ENCODE data around the gene GRAMD4. TPM values are rescaled to one million over a fixed set of nuclear protein-coding genes. Genes with fewer than 3 reads are reported as not detected.

The GRAMD4 gene, protein sequence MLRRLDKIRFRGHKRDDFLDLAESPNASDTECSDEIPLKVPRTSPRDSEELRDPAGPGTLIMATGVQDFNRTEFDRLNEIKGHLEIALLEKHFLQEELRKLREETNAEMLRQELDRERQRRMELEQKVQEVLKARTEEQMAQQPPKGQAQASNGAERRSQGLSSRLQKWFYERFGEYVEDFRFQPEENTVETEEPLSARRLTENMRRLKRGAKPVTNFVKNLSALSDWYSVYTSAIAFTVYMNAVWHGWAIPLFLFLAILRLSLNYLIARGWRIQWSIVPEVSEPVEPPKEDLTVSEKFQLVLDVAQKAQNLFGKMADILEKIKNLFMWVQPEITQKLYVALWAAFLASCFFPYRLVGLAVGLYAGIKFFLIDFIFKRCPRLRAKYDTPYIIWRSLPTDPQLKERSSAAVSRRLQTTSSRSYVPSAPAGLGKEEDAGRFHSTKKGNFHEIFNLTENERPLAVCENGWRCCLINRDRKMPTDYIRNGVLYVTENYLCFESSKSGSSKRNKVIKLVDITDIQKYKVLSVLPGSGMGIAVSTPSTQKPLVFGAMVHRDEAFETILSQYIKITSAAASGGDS
- total RNA-seq (2014; rRNA removed; shearing (Covaris generic)): 5.0 and 10.5 TPM in 2 replicates

DNA sequence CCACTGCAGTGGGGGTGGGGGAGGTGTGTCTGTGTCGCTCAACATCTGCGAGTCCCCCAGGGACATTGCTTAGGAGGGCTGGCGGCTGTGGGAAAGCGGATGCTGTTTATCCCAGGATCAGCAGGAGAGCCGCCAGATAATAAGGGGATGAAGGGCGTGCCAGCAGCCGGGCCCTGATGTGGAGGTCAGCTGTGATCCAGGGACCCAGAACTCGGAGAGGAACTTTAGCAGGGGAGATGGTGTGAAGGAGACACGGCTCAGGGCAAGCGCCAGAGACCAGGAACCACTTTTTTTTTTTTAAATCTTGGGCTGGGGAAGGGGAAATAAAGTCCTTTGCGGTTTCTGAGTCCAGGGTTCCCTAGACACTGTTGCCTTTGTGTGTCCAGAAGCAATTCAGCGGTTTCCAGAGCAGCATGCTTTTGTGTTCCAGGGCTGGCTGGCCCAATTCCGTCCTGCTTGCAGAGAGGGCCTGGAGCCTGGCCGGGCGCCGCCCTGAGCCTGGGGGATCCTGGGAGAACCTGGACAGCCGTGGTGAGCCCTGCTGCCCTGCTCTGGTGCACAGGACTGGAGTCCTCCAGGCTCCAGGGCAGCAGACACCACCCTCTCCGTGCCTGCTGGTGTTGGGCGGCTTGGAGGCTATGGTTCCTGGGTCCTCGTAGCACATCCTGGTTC is at the start of gene GRAMD4:
Gene GRAMD4 (plus strand): TSS at position 557 of the 672 bp plus-strand sequence. CDS start 6,414 bp downstream, outside the sequence.
- peak; percentile 34 for DNase-seq (ENCODE audit: low read depth)

DNA sequence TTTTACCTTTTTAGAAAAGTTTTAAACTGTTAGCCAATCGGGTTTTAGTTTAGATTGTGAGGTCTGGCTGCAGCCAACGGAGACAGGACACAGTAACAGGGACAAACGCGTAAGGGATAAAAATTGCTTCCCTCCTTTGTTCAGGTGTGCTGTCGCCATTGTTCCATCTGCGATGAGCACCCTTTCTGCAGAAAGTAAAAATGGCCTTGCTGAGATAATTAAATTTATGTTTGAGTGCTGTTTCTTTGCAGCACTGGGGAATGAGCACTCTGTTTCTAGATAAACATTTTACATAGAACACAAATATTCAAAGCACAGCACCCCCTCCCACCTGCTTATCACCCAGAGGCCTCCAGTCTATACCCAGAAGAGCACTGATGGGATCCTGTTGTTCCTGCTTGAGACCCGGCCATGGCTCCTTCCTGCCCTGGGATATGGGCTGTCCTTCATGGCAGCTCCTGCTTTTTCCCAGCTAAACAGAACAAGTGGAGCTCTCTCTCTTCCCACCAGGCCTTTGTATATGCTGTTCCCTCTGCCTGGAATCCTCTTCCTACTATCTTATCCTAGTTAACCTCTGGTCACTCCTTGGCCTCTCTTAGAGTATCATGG is 48.4 kb upstream of the GRAMD4 start:
- no peak for DNase-seq (ENCODE audit: low read depth)

DNA sequence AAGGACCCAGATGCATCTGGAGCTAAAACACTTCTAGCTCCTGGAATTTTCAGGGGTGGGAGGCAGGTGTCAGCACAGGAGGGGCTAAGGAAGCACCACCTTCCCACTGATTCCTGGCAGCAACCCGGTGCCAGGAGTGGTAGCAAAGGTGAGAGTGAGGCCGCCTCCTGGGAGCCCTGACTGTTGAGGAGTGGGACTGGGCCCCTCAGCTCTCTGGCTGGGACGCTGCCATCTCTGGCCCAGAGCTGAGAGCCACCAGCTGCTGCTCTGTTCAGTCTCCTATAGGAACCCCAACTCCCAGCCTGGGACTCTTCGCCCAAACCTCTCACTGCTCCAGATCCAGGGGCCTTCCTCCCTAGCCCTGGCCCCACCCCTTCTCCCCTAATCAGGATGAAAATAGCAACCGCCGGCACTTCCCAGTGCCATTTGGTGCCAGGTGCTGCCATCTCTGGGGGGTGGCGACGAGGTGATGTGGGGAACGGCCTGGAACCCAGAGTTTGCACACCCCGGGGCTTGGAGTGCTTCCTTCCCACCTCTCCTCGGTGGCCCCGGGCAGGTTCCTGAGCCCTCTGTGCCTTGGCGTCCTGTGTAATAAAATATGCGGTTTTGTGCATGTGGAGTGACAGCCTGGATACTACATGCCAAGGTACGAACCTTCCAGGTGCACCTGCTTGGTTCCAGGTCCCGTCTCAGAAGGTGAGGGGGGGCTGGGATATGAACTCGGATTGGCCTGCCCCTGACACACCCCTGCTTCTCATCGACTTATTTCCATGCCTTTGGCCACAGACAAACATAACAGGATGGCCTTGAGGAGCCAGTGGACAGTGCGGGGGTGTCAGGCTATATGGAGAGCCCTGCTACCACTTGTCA is 47.0 kb upstream of the GRAMD4 start:
- no peak for DNase-seq (ENCODE audit: low read depth)

DNA sequence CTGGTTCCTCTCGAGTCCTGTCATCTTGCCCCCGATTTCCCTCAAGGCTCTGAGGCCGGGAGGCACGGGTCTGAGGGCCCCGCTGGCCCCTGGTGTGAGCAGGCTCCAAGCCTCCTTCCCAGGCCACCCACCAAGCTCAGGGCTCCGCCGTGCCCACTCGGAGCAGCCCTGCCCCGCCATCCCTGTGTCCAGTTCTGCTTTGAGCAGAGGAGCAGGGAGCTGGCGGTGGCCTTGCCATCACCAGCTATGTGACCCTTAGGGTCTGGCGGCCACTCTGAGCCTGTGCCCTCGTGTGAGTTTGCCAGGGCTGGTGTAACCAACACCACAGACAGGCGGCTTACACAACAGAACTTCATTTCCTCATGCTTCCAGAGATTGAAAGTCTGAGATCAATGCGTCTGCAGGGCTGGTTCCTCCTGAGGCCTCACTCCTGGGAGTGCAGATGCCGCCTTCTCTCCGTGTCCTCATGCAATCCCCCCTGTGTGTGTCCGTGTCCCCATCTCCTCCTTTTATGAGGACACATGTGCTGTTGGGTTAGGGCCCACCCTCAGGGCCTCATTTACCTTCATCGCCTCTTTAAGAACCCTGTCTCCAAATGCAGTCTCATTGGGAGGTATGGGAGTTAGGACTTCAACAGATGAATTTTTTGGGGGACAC is 46.3 kb upstream of the GRAMD4 start:
- no peak for DNase-seq (ENCODE audit: low read depth)

DNA sequence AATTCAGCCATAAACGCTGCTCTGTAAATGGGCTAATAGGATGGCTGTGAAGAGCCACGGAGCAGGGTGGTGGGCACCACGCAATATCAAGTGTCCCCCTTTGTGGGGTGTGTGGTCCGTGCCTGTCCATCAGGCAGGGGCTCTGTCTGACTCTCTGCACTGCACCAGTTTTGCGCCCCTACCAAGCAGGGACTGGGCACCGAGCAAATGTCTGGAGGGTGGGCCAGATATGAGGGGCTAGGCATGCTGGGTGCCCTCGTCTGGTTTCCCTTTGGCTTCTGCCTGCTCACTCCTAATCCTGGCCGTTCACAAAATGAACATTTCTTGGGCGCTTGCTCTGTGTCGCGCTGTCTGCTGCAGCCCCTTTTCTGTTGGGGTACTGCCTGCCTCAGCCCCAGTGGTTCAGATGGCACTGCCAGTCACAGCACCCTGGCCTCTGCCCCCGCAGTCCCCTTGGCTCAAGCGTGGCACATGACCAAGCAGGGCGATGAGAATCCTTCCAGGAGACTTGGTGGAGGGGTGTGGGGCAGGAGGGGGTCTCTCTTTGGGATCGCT is 45.7 kb upstream of the GRAMD4 start:
- no peak for DNase-seq (ENCODE audit: low read depth)

DNA sequence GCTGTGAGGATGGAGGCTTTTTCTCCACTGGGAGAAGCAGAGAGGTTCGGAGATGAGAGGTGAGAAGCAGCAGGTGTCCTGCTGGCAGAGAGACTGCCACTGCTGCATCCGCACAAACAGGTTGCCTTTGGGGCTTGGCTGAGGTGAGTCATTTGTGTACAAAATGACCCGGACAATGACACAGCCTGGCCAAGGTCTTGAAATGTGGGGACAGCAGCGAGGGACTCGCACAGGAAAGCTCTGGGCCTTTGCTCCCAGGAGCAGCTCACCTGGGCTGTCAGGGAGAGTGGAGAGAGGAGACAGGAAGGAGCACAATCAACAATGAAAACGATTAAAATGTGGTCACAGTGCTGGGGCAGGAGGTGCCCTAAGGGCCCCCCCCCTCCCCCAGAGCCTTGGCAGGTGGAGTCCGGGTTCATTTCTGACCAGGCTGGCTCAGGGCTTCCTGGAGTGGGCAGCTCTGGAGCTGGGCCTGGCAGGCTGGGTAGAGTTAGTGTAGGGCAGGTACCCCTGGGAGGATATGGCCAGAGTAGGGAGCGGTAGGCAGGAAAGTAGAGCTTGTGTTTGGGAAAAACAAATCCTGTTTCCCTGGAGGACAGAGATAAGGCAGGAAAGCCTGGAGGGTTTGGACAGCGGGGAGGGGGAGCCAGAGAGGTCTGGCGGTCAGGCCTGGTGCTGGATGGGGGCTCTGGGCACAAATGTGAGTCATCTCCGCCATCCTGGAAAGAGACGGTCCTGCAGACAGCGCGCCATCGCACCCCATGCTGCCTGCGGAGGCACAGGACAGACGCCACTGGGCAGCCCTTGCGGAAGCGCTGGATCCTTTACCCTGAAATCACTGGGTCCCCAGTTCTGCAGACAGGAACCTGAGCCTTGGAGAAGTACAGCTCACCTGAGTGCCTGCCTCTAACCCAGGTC is 44.9 kb upstream of the GRAMD4 start:
- no peak for DNase-seq (ENCODE audit: low read depth)

DNA sequence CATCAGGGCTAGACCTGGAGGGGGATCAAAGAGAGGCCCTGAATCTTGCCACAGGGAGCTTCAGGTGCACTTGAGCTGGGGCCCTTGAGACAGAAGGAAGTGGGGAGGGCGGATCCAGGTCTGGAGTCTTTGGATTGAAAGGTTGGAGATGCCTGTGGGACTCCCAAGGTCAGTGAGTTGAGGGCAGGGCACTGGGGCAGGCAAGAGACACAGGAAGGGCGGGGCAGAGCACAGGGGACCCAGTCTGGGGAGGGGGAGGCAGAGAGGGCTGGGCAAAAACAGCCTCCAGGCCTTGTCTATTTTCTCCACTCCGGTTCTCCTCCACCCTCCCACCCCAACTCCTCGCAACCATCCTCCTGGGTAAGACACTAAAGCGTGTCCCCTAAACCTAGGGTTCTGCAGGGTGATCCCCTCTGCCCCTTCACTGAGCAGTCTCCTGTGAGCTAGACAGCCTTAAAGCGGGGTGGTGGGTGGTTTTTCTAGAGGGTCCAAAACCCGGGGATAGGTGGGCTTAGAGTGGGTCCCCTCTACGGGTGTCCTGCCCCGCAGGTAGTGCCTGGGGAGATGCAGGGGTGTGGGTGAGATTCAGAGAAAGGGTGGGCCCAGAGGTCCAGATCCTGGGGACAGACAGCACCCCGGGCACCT is 44.2 kb upstream of the GRAMD4 start:
- DNase-seq (ENCODE audit: low read depth): no peak

DNA sequence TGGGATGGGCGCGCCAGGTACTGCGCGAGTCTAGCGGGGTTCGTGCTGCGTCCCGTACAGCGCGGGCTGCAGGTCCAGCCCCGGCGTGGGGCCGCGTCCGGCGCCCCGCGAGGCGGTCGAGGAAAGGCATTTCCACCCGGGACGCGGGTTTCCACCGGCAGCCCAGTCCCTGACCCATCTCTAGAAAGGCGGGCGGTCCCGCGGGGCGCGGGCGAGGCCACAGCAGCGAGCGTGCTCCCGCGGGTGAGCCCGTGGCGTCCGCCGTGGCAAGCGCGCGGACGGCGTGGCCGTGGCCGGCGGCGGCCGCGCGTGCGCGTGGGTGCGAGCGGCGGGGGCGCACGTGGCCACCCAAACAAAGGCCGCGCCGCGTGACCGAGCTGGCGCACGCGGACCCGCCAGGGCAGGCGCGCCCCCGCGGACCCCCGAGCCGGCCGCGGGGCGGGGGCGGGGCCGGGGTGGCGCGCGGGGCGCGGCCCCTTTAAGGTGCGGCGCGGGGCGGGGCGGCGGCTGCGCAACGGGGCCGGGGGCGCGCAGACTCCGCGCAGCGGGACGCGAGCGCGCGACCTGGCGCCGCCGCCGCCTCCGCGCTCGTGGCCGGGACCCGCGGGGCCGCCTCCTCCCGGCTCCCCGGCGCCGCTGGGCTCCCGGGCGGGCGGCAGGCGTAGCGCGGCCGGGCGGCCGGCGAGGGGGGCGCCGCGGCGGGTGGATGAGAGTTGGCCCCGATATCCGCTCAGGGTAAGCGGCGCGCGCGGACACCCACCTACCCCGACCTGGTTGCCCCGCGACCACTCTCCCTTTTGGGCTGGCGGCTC is 43.4 kb upstream of the GRAMD4 start:
- DNase-seq (ENCODE audit: low read depth): peak; percentile 56

DNA sequence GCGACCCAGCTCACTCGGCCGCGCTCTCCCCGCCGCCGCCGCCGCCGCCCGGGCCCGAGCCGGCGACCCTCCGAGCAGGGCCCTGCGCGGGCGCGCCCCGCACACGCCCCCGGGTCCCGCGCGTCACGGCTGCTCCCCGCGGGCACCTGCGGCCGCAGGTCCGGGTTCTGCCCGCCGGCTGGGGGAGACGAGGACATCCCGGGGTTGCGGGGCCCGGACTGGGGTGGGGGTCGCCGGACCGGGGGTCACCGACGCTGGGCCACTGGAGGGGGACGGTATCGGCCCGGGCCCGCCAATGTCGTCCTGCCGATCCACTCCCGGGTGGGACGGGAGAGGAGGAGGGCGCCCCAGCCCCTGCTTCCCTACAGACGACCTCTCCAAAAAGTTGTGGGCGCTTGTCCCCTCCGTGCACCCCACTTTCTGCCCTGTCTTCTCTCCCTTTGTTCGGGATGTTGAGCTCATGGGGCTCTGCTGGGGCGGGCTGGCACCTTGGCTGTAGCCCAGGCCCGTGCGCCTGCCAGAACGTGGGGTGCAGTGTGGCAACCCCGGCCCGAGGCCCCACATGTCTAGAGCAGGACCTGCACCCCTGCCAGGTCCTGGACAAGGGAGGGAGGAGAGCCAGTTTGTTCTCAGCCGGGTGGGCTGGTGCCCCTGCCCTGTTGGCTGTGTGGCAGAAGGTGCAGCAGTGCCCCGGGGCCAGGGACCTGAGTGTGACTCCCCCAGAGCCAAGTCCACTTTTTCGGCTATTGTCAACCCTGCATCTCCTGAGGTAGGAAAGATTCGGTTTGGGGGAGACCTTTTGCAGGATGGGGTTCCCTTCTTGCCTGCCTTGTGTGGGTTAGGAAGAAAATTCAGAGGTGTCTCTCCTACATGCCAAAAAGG is 42.6 kb upstream of the GRAMD4 start:
- no peak for DNase-seq (ENCODE audit: low read depth)

DNA sequence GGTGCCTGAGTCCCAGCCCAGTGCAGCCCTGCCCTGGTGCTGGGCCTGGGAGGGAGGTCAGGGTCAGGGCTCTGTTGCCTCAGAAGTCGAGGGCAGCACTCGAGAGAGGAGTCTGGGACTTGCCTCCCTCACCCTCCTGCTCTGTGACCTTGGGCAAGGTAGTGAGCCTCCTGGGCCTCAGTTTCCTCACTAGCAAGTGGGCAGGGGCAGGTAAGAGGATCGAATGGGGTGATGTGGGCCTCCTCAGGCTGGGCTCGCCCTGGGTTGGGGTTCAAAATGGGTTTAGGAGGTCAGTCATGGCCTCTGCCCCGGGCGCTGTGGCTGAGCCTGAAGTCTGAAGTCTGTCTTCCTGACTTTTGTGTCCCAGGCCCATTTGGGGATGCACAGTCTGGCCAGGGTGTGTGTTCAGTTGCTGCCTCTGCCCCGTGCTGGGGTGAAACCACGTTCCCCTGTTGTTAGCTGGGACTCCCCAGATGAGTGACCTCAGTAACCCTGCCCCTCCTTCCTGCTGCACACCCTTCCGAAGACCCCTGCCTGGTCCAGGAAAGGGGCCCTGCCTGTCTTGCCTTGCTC is 41.8 kb upstream of the GRAMD4 start:
- no peak for DNase-seq (ENCODE audit: low read depth)

DNA sequence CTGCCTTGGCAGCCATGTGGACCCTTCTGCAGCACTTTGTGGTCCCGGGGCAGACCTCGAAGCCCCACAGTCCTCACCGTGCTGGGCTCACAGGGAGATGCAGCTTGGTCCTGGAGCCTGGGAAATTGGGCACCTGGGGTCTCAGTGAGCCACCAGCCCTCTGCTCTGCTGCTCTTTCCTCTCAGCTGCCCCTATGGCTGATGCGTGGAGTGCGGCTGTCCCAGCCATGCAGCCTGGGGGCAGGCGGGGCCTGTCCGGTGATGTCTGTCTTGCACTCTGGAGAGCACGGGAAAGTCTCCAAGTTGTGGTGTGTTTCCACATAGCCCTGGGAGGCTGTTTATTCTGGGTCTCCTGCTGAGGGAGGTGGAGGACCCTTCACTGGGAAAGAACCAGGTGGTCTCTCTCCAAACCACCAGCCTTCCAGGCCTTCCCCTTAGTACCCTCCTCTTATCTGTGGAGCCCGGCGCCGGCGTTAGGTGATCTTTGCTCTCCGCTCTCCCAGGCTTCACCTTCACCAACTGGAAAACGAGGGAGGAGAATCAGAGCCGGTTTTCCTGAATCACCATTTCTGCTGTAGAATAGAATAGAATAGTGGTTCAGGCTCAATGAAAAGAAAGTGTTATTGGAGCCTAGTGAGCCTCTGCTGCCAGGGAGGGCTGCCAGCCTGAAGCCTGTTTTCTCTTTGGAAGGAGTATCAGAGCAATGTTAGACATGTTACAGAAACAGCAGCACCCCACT is 41.2 kb upstream of the GRAMD4 start:
- DNase-seq (ENCODE audit: low read depth): no peak

DNA sequence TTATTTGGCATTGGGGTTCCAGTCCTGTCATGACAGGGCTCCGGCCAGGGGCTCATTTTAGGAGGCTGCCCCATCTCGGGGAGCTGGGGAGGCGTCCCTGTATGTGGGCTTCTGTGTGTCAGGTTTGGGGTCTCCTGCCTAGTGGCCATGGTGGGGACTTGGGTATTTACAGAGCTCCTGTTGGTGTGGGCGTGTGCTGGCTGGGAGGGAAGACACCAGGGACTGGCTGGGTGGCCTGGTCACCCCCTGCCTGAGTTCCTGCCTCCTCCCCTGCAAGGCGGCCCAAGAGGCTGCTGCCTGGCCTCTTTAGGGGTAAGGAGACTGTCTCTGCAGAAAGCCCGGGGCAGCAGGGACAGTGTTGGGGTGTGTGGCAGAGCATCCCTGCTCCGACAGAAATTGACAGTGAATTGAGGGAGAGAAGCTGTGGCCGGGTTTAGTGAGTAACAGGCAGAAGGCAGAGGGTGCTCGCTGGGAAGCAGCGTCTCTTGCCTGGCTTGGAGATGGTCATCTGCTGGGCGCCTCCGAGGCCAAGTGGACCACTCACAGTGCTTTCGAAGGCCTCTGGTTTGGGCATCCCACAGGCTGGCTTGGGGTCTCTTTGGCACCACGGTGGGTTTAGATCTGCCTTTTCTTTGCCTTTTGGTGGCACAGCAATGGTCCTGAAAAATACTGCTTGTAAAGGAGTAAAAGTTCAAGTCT is 40.3 kb upstream of the GRAMD4 start:
- no peak for DNase-seq (ENCODE audit: low read depth)

DNA sequence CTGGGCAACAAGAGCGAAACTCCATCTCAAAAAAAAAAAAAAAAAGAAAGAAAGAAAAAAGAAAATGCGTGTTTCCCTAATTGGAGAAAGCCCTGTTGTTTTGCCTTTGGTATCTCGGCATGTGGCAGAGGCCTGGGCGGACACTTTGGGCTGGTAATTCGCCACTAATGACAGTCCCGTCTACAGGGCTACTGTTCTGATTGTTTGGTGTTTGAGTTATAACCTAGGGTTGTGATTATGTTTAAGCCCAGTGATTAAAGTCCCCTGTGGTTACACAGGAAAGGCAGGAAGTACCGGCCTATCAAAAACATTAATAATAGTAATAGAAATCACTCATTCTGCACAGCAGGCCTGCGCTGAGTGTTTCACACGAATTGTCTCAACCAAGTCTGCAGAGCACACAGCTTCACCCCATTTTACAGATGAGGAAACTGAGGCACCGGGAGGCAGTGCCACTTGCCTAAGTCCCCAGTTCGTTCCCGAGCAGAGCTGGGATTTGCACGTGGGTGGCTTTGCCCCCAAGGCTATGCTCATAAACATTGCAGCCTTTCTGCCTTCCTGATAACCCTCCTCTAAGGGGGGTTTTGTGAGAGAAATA is 39.1 kb upstream of the GRAMD4 start:
- DNase-seq (ENCODE audit: low read depth): no peak

DNA sequence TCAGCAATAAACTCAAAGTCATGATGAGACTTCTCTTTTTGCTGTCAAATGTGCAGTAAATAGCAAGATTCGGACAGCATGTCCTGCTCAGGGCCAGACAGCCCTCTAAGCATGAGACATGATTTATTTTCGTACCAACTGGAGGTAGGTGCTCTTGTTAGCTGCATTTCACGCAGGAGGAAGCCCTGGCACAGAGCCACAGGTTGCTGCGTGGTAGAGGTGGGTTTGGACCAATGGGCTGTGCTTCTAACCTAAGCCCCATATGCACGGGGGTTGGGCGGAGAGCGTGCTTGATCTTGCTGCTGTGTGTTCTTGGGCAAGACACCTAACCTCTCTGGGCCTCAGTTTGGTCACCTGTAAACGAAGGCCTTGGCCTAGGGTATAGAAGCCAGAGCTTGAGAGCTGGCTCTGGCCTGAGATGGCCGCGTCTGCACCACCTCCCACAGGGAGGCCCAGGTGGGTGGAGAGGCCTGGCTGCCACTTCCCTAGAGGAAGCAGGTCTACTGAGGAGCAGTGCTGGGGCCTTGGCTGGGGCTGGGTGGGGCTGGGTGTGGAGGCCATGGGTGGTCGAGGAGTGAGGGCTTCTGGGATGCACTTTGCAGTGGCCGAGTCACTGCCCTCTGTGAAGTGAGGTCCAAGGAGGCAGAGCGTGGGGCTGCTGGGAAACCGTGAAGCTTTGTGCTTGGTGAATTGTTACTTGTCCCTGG is 38.5 kb upstream of the GRAMD4 start:
- DNase-seq (ENCODE audit: low read depth): no peak
